ENCODE measurements around the gene KDM1B. TPM values are rescaled to one million over a fixed set of nuclear protein-coding genes. Genes with fewer than 3 reads are reported as not detected.

KDM1B gene
- total and polyA plus RNA-seq, 2 donors (not counting 1 experiment from before 2014, with no cell fraction given) = 12.0 to 26.1 TPM

GRCh38 chr6:18243302-18243893 lies 88.2 kb downstream of the KDM1B start:
- Histone ChIP-seq H3K4me3 (replicated peaks in 1 of 4; ENCODE audit: control extremely low read depth in 1 of 4, insufficient read depth in 1 of 4, low read depth in 3 of 4, low read length in 4 of 4) (no peak overlapping the region), H3K4me1 (ENCODE audit: control insufficient read depth, extremely low read depth, insufficient read depth, low read length) (peaks cover 4% of the 10 kb centered on the region), H2AFZ (ENCODE audit: low read length) (no peak overlapping the region), H3K9ac (ENCODE audit: insufficient read depth, low read length) (no peak overlapping the region), H3K9me3 (ENCODE audit: control insufficient read depth, insufficient read depth, low read depth, low read length) (no peaks in the 10 kb centered on the region), H3K4me2 (ENCODE audit: extremely low read depth, insufficient read depth, low read length) (no peak overlapping the region), H3K27ac (ENCODE audit: insufficient read depth, low read length) (no peak overlapping the region), H4K20me1 (ENCODE audit: control insufficient read depth, extremely low read depth, insufficient read depth, low read length) (no peaks in the 10 kb centered on the region), H3K27me3 (ENCODE audit: control insufficient read depth, insufficient read depth, low read length) (no peaks in the 10 kb centered on the region), H3K79me2 (ENCODE audit: control insufficient read depth, insufficient read depth, low read length) (peaks cover 40% of the 10 kb centered on the region), H3K36me3 (ENCODE audit: control insufficient read depth, insufficient read depth, low read length) (peaks cover 3% of the 10 kb centered on the region)
- no peak for DNase-seq (ENCODE audit: low read depth in 2 of 2)
- TF ChIP-seq CTCF (conservative IDR thresholded peaks at IDR 0.05 in 1 of 2, IDR thresholded peaks at IDR 0.05 in 1 of 2; ENCODE audit: low read depth in 1 of 2, low read length in 2 of 2) (no peak), EZH2 (IDR thresholded peaks at IDR 0.05; ENCODE audit: low read length, missing control alignments) (no peak)

GRCh38 chr6:18244251-18244650 lies 89.0 kb downstream of the KDM1B start:
- no peak overlapping the region for H3K4me2 ChIP-seq (ENCODE audit: extremely low read depth, insufficient read depth, low read length)
- H3K79me2 ChIP-seq (ENCODE audit: control insufficient read depth, insufficient read depth, low read length) = peaks cover 46% of the 10 kb centered on the region
- no peaks in the 10 kb centered on the region for H3K9me3 ChIP-seq (ENCODE audit: control insufficient read depth, insufficient read depth, low read depth, low read length)
- no peaks in the 10 kb centered on the region for H4K20me1 ChIP-seq (ENCODE audit: control insufficient read depth, extremely low read depth, insufficient read depth, low read length)
- no peak for DNase-seq (ENCODE audit: low read depth in 2 of 2)
- TF ChIP-seq CTCF (conservative IDR thresholded peaks at IDR 0.05 in 1 of 2, IDR thresholded peaks at IDR 0.05 in 1 of 2; ENCODE audit: low read depth in 1 of 2, low read length in 2 of 2) (no peak), EZH2 (IDR thresholded peaks at IDR 0.05; ENCODE audit: low read length, missing control alignments) (no peak)
- H3K4me1 ChIP-seq (ENCODE audit: control insufficient read depth, extremely low read depth, insufficient read depth, low read length) = peaks cover 4% of the 10 kb centered on the region
- H3K4me3 ChIP-seq (replicated peaks in 1 of 4; ENCODE audit: control extremely low read depth in 1 of 4, insufficient read depth in 1 of 4, low read depth in 3 of 4, low read length in 4 of 4) = no peak overlapping the region
- H3K36me3 ChIP-seq (ENCODE audit: control insufficient read depth, insufficient read depth, low read length) = peaks cover 3% of the 10 kb centered on the region
- H3K9ac ChIP-seq (ENCODE audit: insufficient read depth, low read length) = no peak overlapping the region
- no peak overlapping the region for H3K27ac ChIP-seq (ENCODE audit: insufficient read depth, low read length)
- H2AFZ ChIP-seq (ENCODE audit: low read length) = no peak overlapping the region
- no peaks in the 10 kb centered on the region for H3K27me3 ChIP-seq (ENCODE audit: control insufficient read depth, insufficient read depth, low read length)

GRCh38 chr6:18245079-18245478 lies 89.9 kb downstream of the KDM1B start:
- H3K27me3 ChIP-seq (ENCODE audit: control insufficient read depth, insufficient read depth, low read length) = no peaks in the 10 kb centered on the region
- H3K4me2 ChIP-seq (ENCODE audit: extremely low read depth, insufficient read depth, low read length) = no peak overlapping the region
- no peak overlapping the region for H3K27ac ChIP-seq (ENCODE audit: insufficient read depth, low read length)
- no peak for DNase-seq (ENCODE audit: low read depth in 2 of 2)
- peaks cover 3% of the 10 kb centered on the region for H3K36me3 ChIP-seq (ENCODE audit: control insufficient read depth, insufficient read depth, low read length)
- no peak overlapping the region for H3K9ac ChIP-seq (ENCODE audit: insufficient read depth, low read length)
- H3K9me3 ChIP-seq (ENCODE audit: control insufficient read depth, insufficient read depth, low read depth, low read length) = no peaks in the 10 kb centered on the region
- peaks cover 46% of the 10 kb centered on the region for H3K79me2 ChIP-seq (ENCODE audit: control insufficient read depth, insufficient read depth, low read length)
- H2AFZ ChIP-seq (ENCODE audit: low read length) = no peak overlapping the region
- H3K4me1 ChIP-seq (ENCODE audit: control insufficient read depth, extremely low read depth, insufficient read depth, low read length) = peaks cover 4% of the 10 kb centered on the region
- TF ChIP-seq CTCF (conservative IDR thresholded peaks at IDR 0.05 in 1 of 2, IDR thresholded peaks at IDR 0.05 in 1 of 2; ENCODE audit: low read depth in 1 of 2, low read length in 2 of 2) = no peak
- TF ChIP-seq EZH2 (IDR thresholded peaks at IDR 0.05; ENCODE audit: low read length, missing control alignments) = no peak
- H4K20me1 ChIP-seq (ENCODE audit: control insufficient read depth, extremely low read depth, insufficient read depth, low read length) = no peaks in the 10 kb centered on the region
- H3K4me3 ChIP-seq (replicated peaks in 1 of 4; ENCODE audit: control extremely low read depth in 1 of 4, insufficient read depth in 1 of 4, low read depth in 3 of 4, low read length in 4 of 4) = no peak overlapping the region
